T-cell (primary cell): ENCODE measurements around the gene UBE2D4. TPM values are rescaled to one million over a fixed set of nuclear protein-coding genes. Genes with fewer than 3 reads are reported as not detected.
"Not testable (repeated sequence)": the region's sequence is repeated elsewhere in the genome, so short reads cannot be mapped to it uniquely, and the experiment has no call there.

Experiments used
- ATAC-seq, 4 experiments: fragments of 200-7000 bp in 3 of 4; fragments of 150-1000 bp in 1 of 4; cut with Tn5 transposase; replicated peaks in 1 of 4; 1 replicate in 3 of 4; 2 replicates in 1 of 4; pipeline ENCODE4 v1.10.0; 2021; ENCODE audit warnings: moderate library complexity in 3 of 4, mild to moderate bottlenecking in 2 of 4, moderate number of reproducible peaks in 1 of 4
- CTCF ChIA-PET, 2 donors: fragments of 300-600 bp; sonication (Branson Sonifier 250); formaldehyde crosslinking; loops; one replicate each; lab custom pipeline; 2022; ENCODE audit warnings: antibody characterized with exemption in 2 of 2; lab: Charles Lee
- POLR2A ChIA-PET, 2 donors: fragments of 300-600 bp; sonication (Branson Sonifier 250); formaldehyde crosslinking; loops; one replicate each; lab custom pipeline; 2022; ENCODE audit warnings: antibody characterized with exemption in 2 of 2; lab: Charles Lee
- DNase-seq, 35 experiments: peaks; one replicate each; pipeline versions ENCODE4 v3.0.0 to v3.0.0-alpha.2; 2013 to 2023
- H3K27ac ChIP-seq: one replicate; pipeline ENCODE4 v1.5.1; 2013; ENCODE audit warnings: low read length
- H3K27me3 ChIP-seq, 2 experiments: replicated peaks in 1 of 2; 1 replicate in 1 of 2; 2 replicates in 1 of 2; pipeline versions ENCODE4 v1.6.1 to v1.7.0; 2013; ENCODE audit warnings: low read length in 1 of 2, mixed read lengths in 1 of 2; ENCODE audit not compliant: control insufficient read depth in 2 of 2, insufficient read depth in 2 of 2; ENCODE audit errors: extremely low read depth in 1 of 2
- H3K36me3 ChIP-seq, 2 donors: 1 replicate in 1 of 2; 2 replicates in 1 of 2; pipeline versions ENCODE4 v1.6.1 to v1.7.0; 2013; ENCODE audit warnings: low read length in 1 of 2; ENCODE audit not compliant: control insufficient read depth in 2 of 2, insufficient read depth in 1 of 2; ENCODE audit errors: extremely low read depth in 1 of 2
- H3K4me1 ChIP-seq, 2 experiments: 1 replicate in 1 of 2; 2 replicates in 1 of 2; pipeline versions ENCODE4 v1.6.1 to v1.7.0; 2013; ENCODE audit warnings: low read length in 2 of 2, mixed read lengths in 1 of 2; ENCODE audit not compliant: insufficient read depth in 2 of 2, control insufficient read depth in 1 of 2; ENCODE audit errors: extremely low read depth in 1 of 2
- H3K4me3 ChIP-seq, 2 donors: 1 replicate in 1 of 2; 2 replicates in 1 of 2; pipeline versions ENCODE4 v1.5.1 to v1.7.0; 2013; ENCODE audit warnings: mild to moderate bottlenecking in 2 of 2, low read length in 1 of 2, moderate library complexity in 1 of 2; ENCODE audit not compliant: control insufficient read depth in 1 of 2; ENCODE audit errors: extremely low read depth in 1 of 2
- H3K9me3 ChIP-seq: 2 replicates; pipeline ENCODE4 v1.7.0; 2013
- H3K27ac Mint-ChIP-seq, 2 donors: one replicate each; pipeline ENCODE4 v1.8.0; 2020 to 2021; ENCODE audit warnings: mild to moderate bottlenecking in 2 of 2, mixed read lengths in 2 of 2
- H3K27me3 Mint-ChIP-seq, 2 donors: one replicate each; pipeline ENCODE4 v1.8.0; 2021 to 2022; ENCODE audit warnings: mixed read lengths in 2 of 2
- H3K36me3 Mint-ChIP-seq: one replicate; pipeline ENCODE4 v1.8.0; 2021; ENCODE audit warnings: mixed read lengths
- H3K4me1 Mint-ChIP-seq, 3 donors: one replicate each; pipeline ENCODE4 v1.8.0; 2020 to 2022; ENCODE audit warnings: mixed read lengths in 3 of 3, mild to moderate bottlenecking in 1 of 3
- H3K4me3 Mint-ChIP-seq, 3 donors: one replicate each; pipeline ENCODE4 v1.8.0; 2020 to 2022; ENCODE audit warnings: mild to moderate bottlenecking in 3 of 3, mixed read lengths in 3 of 3, moderate library complexity in 3 of 3
- H3K9me3 Mint-ChIP-seq, 3 donors: one replicate each; pipeline ENCODE4 v1.8.0; 2020 to 2022; ENCODE audit warnings: mixed read lengths in 3 of 3
- WGBS: methylation state at CpG from one replicate; pipeline ENCODE4 v1.1.5; 2013; ENCODE audit warnings: missing lambda C conversion rate; ENCODE audit not compliant: insufficient coverage; 5-methylcytosine and 5-hydroxymethylcytosine counted together
- total RNA-seq, 35 experiments: library from RNA in 6 of 35; stranded (reverse) in 6 of 35; fragments of 120-200 nt in 1 of 35; gene quantifications; one replicate each; pipeline versions ENCODE4 v1.2.1 to v1.2.4 and lab custom pipeline; 2013 to 2026

UBE2D4 gene
- total RNA-seq, 5 donors from 2014 or later (not counting 1 experiment from before 2014, with no cell fraction given) = 6.7 to 12.8 (median 10.4) TPM

DNA sequence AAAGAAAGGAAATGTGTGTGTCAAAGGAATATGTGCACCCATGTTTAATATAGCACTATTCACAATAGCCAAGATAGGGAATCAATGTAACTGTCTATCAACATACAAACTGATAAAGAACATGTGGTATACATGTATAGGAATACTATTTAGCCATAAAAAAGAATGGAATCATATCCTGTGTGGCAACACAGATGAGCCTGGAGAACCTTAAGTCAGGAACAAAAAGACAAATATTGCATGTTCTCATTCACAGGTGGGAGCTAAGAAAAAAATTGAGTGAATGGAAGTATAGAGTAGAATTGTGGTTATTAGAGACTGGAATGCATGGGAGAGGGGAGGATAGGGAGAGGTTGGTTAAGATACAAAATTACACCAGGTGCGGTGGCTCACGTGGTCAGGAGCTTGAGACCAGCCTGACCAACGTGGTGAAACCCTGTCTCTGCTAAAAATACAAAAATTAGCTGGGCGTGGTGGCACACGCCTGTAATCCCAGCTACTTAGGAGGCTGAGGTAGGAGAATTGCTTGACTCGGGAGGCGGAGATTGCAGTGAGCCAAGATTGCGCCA lies 30.3 kb upstream of the UBE2D4 start:
- H3K27me3 ChIP-seq = no peaks in the 10 kb centered on the region
- CTCF ChIA-PET = interaction anchor here in 1 of 2 donors (0.7 kb wide), 1 partner anchor 150 kb away, joined by 6 read pairs; no protein-coding TSS in a partner anchor
- DNase-seq = no peak
- no peak overlapping the region for H3K27ac ChIP-seq
- H3K27me3 Mint-ChIP-seq = no peaks in the 10 kb centered on the region
- H3K4me1 ChIP-seq = peaks cover 4 to 18% of the 10 kb centered on the region in 2 experiments
- WGBS = 97% methylated on average over 6 of the region's 8 CpGs
- H3K4me1 Mint-ChIP-seq = peaks cover 40 to 52% (median 50%) of the 10 kb centered on the region in 3 donors
- POLR2A ChIA-PET = no interaction called here
- H3K4me3 ChIP-seq = no peak overlapping the region
- peaks cover 16% of the 10 kb centered on the region for H3K36me3 Mint-ChIP-seq
- no peak overlapping the region for H3K4me3 Mint-ChIP-seq
- H3K9me3 Mint-ChIP-seq = no peaks in the 10 kb centered on the region
- no peak for ATAC-seq
- no peak overlapping the region for H3K27ac Mint-ChIP-seq
- H3K36me3 ChIP-seq = peaks cover 0 to 3% of the 10 kb centered on the region in 2 donors
- H3K9me3 ChIP-seq = no peaks in the 10 kb centered on the region

DNA sequence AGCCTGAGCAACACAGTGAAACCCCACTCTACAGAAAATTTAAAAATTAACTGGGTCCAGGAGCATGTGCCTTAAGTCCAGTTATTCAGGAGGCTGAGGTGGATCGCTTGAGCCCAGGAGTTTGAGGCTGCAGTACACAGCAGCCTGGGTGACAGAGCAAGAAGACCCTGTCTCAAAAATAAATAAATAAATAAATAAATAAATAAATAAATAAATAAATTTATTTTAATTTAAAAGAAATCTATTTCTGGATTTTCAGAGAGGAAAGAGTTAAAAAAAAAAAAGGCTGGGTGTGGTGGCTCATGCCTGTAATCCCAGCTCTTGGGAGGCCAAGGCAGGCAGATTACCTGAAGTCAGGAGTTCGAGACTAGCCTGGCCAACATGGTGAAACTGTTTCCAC lies 27.7 kb upstream of the UBE2D4 start:
- H3K36me3 ChIP-seq, ATAC-seq, H3K27me3 Mint-ChIP-seq, H3K4me3 Mint-ChIP-seq, H3K27ac Mint-ChIP-seq, H3K27ac ChIP-seq, H3K4me1 ChIP-seq, H3K27me3 ChIP-seq, CTCF ChIA-PET, H3K9me3 Mint-ChIP-seq, H3K4me3 ChIP-seq, POLR2A ChIA-PET, H3K9me3 ChIP-seq, DNase-seq: not testable (repeated sequence)
- Mint-ChIP-seq H3K4me1 (peaks cover 37 to 58% (median 44%) of the 10 kb centered on the region in 3 donors), H3K36me3 (peaks cover 12% of the 10 kb centered on the region)
- WGBS = 100% methylated on average over 1 of the region's 2 CpGs

DNA sequence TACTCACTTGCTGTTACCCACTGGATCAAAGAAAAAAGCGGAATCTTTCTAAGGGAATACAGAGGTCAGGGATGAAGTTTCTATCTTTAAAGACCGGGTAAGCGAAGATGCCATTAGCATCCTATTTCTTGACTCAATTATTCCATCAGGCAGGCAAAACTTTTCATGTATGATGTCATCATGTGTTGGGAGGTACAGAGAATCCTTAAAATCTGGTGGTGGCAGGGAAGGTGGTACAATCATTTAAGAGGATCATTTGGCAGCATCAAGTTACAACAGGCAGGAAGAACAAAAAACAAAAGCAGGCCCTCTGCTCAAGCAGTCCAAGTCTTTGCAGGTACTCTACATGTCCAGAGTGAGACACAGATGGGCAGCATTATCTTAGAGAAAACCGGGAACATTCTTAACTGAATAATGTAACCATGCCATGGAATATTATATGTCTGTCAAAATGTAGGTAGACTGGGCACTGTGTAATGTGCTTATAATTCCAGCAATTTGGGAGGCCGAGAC lies 23.6 kb upstream of the UBE2D4 start:
- WGBS = no CpG with 5 or more reads among the region's 5 CpGs
- no peaks in the 10 kb centered on the region for H3K27me3 Mint-ChIP-seq
- H3K9me3 Mint-ChIP-seq = no peaks in the 10 kb centered on the region
- Histone ChIP-seq H3K4me3 (no peak overlapping the region), H3K27ac (no peak overlapping the region), H3K27me3 (no peaks in the 10 kb centered on the region), H3K36me3 (peaks cover 0 to 5% of the 10 kb centered on the region in 2 donors), H3K4me1 (peaks cover 7 to 17% of the 10 kb centered on the region in 2 experiments), H3K9me3 (no peaks in the 10 kb centered on the region)
- H3K4me1 Mint-ChIP-seq = peaks cover 49 to 50% (median 50%) of the 10 kb centered on the region in 3 donors
- no peak overlapping the region for H3K4me3 Mint-ChIP-seq
- ATAC-seq (no peak), DNase-seq (no peak)
- ChIA-PET POLR2A (no interaction called here), CTCF (no interaction called here)
- H3K27ac Mint-ChIP-seq = peak overlapping the region in 1 of 2 donors; percentile 18
- H3K36me3 Mint-ChIP-seq = no peaks in the 10 kb centered on the region

DNA sequence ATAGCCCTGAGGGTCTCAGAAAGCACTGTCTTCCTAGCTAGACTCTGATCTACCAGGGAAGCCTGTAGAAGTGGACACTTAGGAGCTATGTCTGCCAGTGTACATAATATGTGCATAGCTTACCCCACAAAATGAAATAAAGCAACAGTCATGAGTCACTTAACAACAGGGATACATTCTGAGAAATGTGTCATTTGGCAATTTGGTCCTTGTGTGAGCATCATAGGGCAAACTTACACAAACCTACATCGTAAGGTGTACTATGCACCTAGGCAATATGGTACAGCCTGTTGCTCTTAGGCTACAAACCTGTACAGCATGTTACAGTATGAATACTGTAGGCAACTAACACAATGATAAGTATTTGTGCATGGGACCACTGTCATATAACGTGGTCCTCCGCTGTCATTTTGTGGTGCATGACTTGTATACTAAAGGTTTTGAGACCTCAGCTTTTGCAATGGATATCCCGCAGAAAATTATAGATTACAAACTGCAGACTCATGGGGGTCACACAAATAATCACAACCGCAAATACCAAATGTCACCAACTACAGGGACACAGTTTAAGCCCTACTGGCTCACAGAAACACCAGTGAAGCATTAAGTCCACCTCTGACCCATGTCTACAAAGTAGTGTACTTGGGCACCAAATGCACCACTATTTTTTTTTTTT lies 21.6 kb upstream of the UBE2D4 start:
- POLR2A ChIA-PET = interaction anchor here (0.5 to 0.6 kb wide), 3 partner anchors 30 to 158 kb away, joined by 3 to 6 read pairs (median 4); no protein-coding TSS in a partner anchor
- Mint-ChIP-seq H3K36me3 (no peaks in the 10 kb centered on the region), H3K9me3 (no peaks in the 10 kb centered on the region), H3K4me1 (peaks cover 41 to 46% (median 44%) of the 10 kb centered on the region in 3 donors), H3K27ac (peak overlapping the region in 1 of 2 donors; percentile 9), H3K27me3 (no peaks in the 10 kb centered on the region), H3K4me3 (peak overlapping the region; percentile 89 to 94 (median 94))
- no peak overlapping the region for H3K27ac ChIP-seq
- 100% methylated on average over 5 of the region's 5 CpGs for WGBS
- CTCF ChIA-PET = interaction anchor here (0.6 to 0.8 kb wide), 2 partner anchors 22 to 1015 kb away, joined by 3 read pairs; partner anchors contain the start of gene UBE2D4 (in 1 of the 2)
- no peaks in the 10 kb centered on the region for H3K9me3 ChIP-seq
- ATAC-seq (no peak), DNase-seq (no peak)
- no peak overlapping the region for H3K4me3 ChIP-seq
- no peaks in the 10 kb centered on the region for H3K27me3 ChIP-seq
- H3K4me1 ChIP-seq = peaks cover 7 to 17% of the 10 kb centered on the region in 2 experiments
- H3K36me3 ChIP-seq = peaks cover 0 to 2% of the 10 kb centered on the region in 2 donors

DNA sequence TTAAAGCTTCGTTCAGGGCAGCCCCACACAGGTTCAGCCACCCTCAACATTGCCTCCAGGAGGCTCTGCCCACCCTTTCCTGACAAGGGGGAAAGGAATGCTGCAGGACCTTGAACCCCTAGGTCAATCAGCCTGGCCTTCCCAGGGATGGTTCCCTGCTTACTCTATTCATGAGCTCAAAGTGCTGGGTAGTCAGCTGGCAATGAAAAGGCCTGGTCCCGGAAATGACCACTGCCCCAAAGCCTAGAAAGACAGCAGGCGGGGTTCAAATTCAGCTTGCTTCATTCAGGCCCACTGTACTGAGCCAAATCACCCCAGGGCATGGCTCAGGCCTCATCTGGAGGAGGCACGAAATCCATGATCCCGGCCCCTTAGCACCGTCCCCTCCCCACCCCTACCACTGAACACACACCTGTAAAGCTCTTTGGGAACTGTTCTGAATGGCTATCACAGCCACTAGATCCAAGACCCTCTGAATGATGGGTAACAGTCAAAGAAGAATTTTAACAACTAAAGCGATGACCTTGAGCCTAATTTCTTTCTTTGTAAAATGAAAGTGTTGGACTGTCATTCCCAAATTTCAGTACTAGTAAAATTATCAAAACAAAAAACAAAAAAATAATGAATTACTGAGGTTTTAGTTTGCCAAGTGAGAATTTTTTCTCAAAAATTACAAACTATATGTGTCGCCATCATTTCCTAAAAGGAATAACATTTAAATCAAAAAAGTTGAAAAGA lies 20.9 kb upstream of the UBE2D4 start:
- Histone ChIP-seq H3K4me3 (peak overlapping the region; percentile 61 to 74), H3K27me3 (no peaks in the 10 kb centered on the region), H3K36me3 (peaks cover 0 to 2% of the 10 kb centered on the region in 2 donors), H3K27ac (no peak overlapping the region), H3K9me3 (no peaks in the 10 kb centered on the region), H3K4me1 (peaks cover 7 to 17% of the 10 kb centered on the region in 2 experiments)
- no peaks in the 10 kb centered on the region for H3K36me3 Mint-ChIP-seq
- no peak for ATAC-seq
- DNase-seq = no peak
- peak overlapping the region; percentile 89 to 94 (median 94) for H3K4me3 Mint-ChIP-seq
- H3K27ac Mint-ChIP-seq = peak overlapping the region; percentile 95 to 96
- no peaks in the 10 kb centered on the region for H3K27me3 Mint-ChIP-seq
- 92% methylated on average over 3 of the region's 8 CpGs for WGBS
- H3K9me3 Mint-ChIP-seq = no peaks in the 10 kb centered on the region
- CTCF ChIA-PET = interaction anchor here (0.5 to 0.8 kb wide), 2 partner anchors 21 to 323 kb away, joined by 3 to 4 read pairs; partner anchors contain the start of gene UBE2D4 (in 1 of the 2)
- POLR2A ChIA-PET = interaction anchor here (0.5 to 0.6 kb wide), 4 partner anchors 22 to 157 kb away, joined by 3 to 6 read pairs (median 4); no protein-coding TSS in a partner anchor
- H3K4me1 Mint-ChIP-seq = peaks cover 41 to 46% (median 44%) of the 10 kb centered on the region in 3 donors

DNA sequence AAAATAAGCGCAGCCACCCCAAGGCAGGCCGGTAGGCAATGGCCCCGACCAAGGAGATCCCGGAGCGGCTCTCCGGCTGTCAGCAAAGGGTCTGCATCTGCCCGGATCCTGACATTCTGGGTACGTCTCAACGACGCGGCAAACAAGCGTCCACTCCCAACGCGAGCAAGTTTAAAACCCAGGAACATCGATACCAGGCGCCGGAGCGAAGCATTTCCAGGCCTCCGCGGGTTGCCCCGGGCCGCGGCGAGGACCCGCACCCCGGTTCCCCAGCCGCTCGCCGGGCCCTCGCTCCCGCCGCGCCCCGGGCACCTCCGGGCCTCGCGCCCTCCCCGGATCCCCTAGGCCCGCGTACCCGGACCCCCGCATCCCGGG lies 20.3 kb upstream of the UBE2D4 start:
- 1% methylated on average over 42 of the region's 43 CpGs for WGBS
- Histone ChIP-seq H3K27me3 (no peaks in the 10 kb centered on the region), H3K27ac (no peak overlapping the region), H3K4me3 (peak overlapping the region; percentile 61 to 74), H3K9me3 (no peaks in the 10 kb centered on the region), H3K4me1 (peaks cover 7 to 17% of the 10 kb centered on the region in 2 experiments), H3K36me3 (peaks cover 0 to 2% of the 10 kb centered on the region in 2 donors)
- Mint-ChIP-seq H3K27ac (peak overlapping the region; percentile 95 to 96), H3K9me3 (no peaks in the 10 kb centered on the region), H3K4me3 (peak overlapping the region; percentile 89 to 94 (median 94)), H3K4me1 (peaks cover 41 to 43% (median 43%) of the 10 kb centered on the region in 3 donors), H3K36me3 (no peaks in the 10 kb centered on the region), H3K27me3 (no peaks in the 10 kb centered on the region)
- POLR2A ChIA-PET = interaction anchor here in 1 of 2 donors (0.6 kb wide), 1 partner anchor 21 kb away, joined by 3 read pairs; no protein-coding TSS in a partner anchor
- CTCF ChIA-PET = no interaction called here
- ATAC-seq = peak; percentile 47 to 58 (median 52)
- peak in 23 of 35 experiments; percentile 0 to 39 (median 14) for DNase-seq
